GM12878 (cell line): ENCODE results near the gene HIRIP3. TPM values are rescaled to one million over a fixed set of nuclear protein-coding genes. Genes with fewer than 3 reads are reported as not detected.

Source experiments
- ATAC-seq: fragments of 200-7000 bp; cut with Tn5 transposase; 3 replicates; pipeline ENCODE4 v1.9.1; 2020; ENCODE audit warnings: mild to moderate bottlenecking, moderate library complexity
- BruUV-seq: library from RNA; stranded (reverse); fragments of 400-500 nt; replicated peaks from 2 replicates; lab custom pipeline; 2021; lab: Mats Ljungman, UMichigan
- CTCF ChIA-PET: fragments of 300-600 bp; sonication (Branson Sonifier 250); formaldehyde crosslinking; extraction: SDS; loops from one replicate; lab custom pipeline; 2021; ENCODE audit warnings: inconsistent platforms; lab: Yijun Ruan, JAX
- POLR2A ChIA-PET: fragments of 350-600 bp; formaldehyde crosslinking; extraction: SDS; loops from one replicate; lab custom pipeline; 2021; ENCODE audit warnings: inconsistent platforms; lab: Charles Lee
- RAD21 ChIA-PET: fragments of 300-600 bp; sonication (Branson Sonifier 250); formaldehyde crosslinking; loops from one replicate; lab custom pipeline; 2023; ENCODE audit warnings: antibody characterized with exemption; ENCODE audit not compliant: unreplicated experiment; lab: Charles Lee
- SMC1A ChIA-PET: fragments of 300-600 bp; sonication (Branson Sonifier 250); formaldehyde crosslinking; loops from one replicate; lab custom pipeline; 2023; ENCODE audit not compliant: unreplicated experiment, uncharacterized antibody; lab: Charles Lee
- DNase-seq: peaks from one replicate; pipeline ENCODE4 v3.0.0-alpha.2; 2011; ENCODE audit warnings: low read depth, low spot score
- FAIRE-seq: peaks from 3 replicates; lab custom pipeline; 2011; peaks lifted over from hg19 to GRCh38; lab: Jason Lieb, UNC
- H2AFZ ChIP-seq: 2 replicates; pipeline ENCODE4 v1.6.0; 2011; ENCODE audit warnings: low read depth, low read length, control low read depth; ENCODE audit not compliant: control insufficient read depth
- H3K27ac ChIP-seq: 2 replicates; pipeline ENCODE4 v1.5.1; 2011; ENCODE audit warnings: control low read depth; ENCODE audit not compliant: control insufficient read depth, insufficient read depth
- H3K27me3 ChIP-seq, 2 experiments: replicated peaks in 1 of 2; 2 replicates each; pipeline versions ENCODE4 v1.6.0 to v1.6.1; 2011; ENCODE audit warnings: low read length in 1 of 2; ENCODE audit not compliant: control insufficient read depth in 2 of 2, insufficient read depth in 2 of 2
- H3K36me3 ChIP-seq, 2 experiments: 2 replicates each; pipeline ENCODE4 v1.5.1; 2011; ENCODE audit warnings: low read length in 1 of 2; ENCODE audit not compliant: control insufficient read depth in 2 of 2, insufficient read depth in 2 of 2
- H3K4me1 ChIP-seq: 2 replicates; pipeline ENCODE4 v1.6.1; 2011; ENCODE audit warnings: mild to moderate bottlenecking, low read length, moderate library complexity, mixed read lengths; ENCODE audit not compliant: control insufficient read depth, insufficient read depth
- H3K4me2 ChIP-seq: 2 replicates; pipeline ENCODE4 v1.6.0; 2011; ENCODE audit warnings: control low read depth; ENCODE audit not compliant: control insufficient read depth, insufficient read depth
- H3K4me3 ChIP-seq: fragments of 200-600 bp; sonication (generic); 2 replicates; pipeline ENCODE4 v1.5.1; 2016
- H3K79me2 ChIP-seq: 2 replicates; pipeline ENCODE4 v1.6.0; 2011; ENCODE audit warnings: low read length; ENCODE audit not compliant: control insufficient read depth, insufficient read depth
- H3K9ac ChIP-seq: 2 replicates; pipeline ENCODE4 v1.8.0; 2011; ENCODE audit warnings: low read length, control low read depth, mixed read lengths; ENCODE audit not compliant: control insufficient read depth, insufficient read depth
- H3K9me3 ChIP-seq: replicated peaks from 3 replicates; pipeline ENCODE4 v1.5.1; 2011; ENCODE audit warnings: mild to moderate bottlenecking, low read length; ENCODE audit not compliant: control insufficient read depth, insufficient read depth
- H4K20me1 ChIP-seq: 2 replicates; pipeline ENCODE4 v1.6.0; 2011; ENCODE audit not compliant: control insufficient read depth, insufficient read depth
- ASH2L ChIP-seq: fragments of 300-600, 200-600 bp; sonication (generic); IDR thresholded peaks from 2 replicates; pipeline ENCODE4 v1.6.1; 2017; ENCODE audit warnings: low read depth, mild to moderate bottlenecking, borderline replicate concordance
- CHD2 ChIP-seq: IDR thresholded peaks from 2 replicates; pipeline ENCODE4 v1.6.1; 2011; ENCODE audit warnings: low read depth, low read length, improper control_type of control experiment, borderline replicate concordance
- E2F4 ChIP-seq: IDR thresholded peaks from 2 replicates; pipeline ENCODE4 v1.6.1; 2012; ENCODE audit warnings: low read depth, low read length, improper control_type of control experiment
- EGR1 ChIP-seq, 2 experiments: IDR thresholded peaks; 1 replicate in 1 of 2; 2 replicates in 1 of 2; pipeline ENCODE4 v1.6.1; 2011 to 2012; ENCODE audit warnings: low read depth in 2 of 2, low read length in 2 of 2, borderline replicate concordance in 1 of 2, mild to moderate bottlenecking in 1 of 2, moderate library complexity in 1 of 2
- ELK1 ChIP-seq: IDR thresholded peaks from 2 replicates; pipeline ENCODE4 v1.6.1; 2012; ENCODE audit warnings: low read depth, low read length, improper control_type of control experiment
- HCFC1 ChIP-seq: fragments of 150-350 bp; IDR thresholded peaks from 2 replicates; pipeline ENCODE4 v1.6.1; 2014; ENCODE audit warnings: low read length
- HSF1 ChIP-seq: fragments of 150-350 bp; IDR thresholded peaks from 2 replicates; pipeline ENCODE4 v1.6.1; 2014; ENCODE audit warnings: mild to moderate bottlenecking, low read depth, low read length
- NFIC ChIP-seq: IDR thresholded peaks from 2 replicates; pipeline ENCODE4 v1.6.1; 2012; ENCODE audit warnings: low read depth, mild to moderate bottlenecking, inconsistent platforms, low read length, moderate library complexity
- NFYB ChIP-seq: IDR thresholded peaks from 2 replicates; pipeline ENCODE4 v1.6.1; 2011; ENCODE audit warnings: low read depth, mild to moderate bottlenecking, low read length, improper control_type of control experiment, moderate library complexity; ENCODE audit not compliant: insufficient read depth
- POU2F2 ChIP-seq: IDR thresholded peaks from 3 replicates; pipeline ENCODE4 v1.6.1; 2011; ENCODE audit warnings: low read depth, mild to moderate bottlenecking, low read length, borderline replicate concordance
- SIN3A ChIP-seq: IDR thresholded peaks from 2 replicates; pipeline ENCODE4 v1.6.1; 2012; ENCODE audit warnings: low read depth, low read length, improper control_type of control experiment
- SREBF2 ChIP-seq: IDR thresholded peaks from 2 replicates; pipeline ENCODE4 v1.6.1; 2012; ENCODE audit warnings: mild to moderate bottlenecking, low read length
- TCF12 ChIP-seq: IDR thresholded peaks from 2 replicates; pipeline ENCODE4 v1.6.1; 2011; ENCODE audit warnings: low read depth, mild to moderate bottlenecking, low read length
- USF2 ChIP-seq: IDR thresholded peaks from 2 replicates; pipeline ENCODE4 v1.6.1; 2011; ENCODE audit warnings: low read depth, low read length, improper control_type of control experiment, borderline replicate concordance
- ZNF207 ChIP-seq: fragments of 450-650 bp; IDR thresholded peaks from 2 replicates; pipeline ENCODE4 v1.6.1; 2014; ENCODE audit warnings: antibody characterized with exemption, mild to moderate bottlenecking, borderline replicate concordance
- ZNF622 ChIP-seq: fragments of 450-650 bp; IDR thresholded peaks from 2 replicates; pipeline ENCODE4 v1.6.1; 2017; ENCODE audit warnings: mild to moderate bottlenecking, inconsistent platforms
- WGBS: methylation state at CpG from one replicate; pipeline ENCODE4 v1.1.6; 2016; ENCODE audit warnings: low lambda C conversion rate; ENCODE audit not compliant: insufficient replicate concordance, insufficient coverage; ENCODE audit errors: missing lambda C conversion rate; 5-methylcytosine and 5-hydroxymethylcytosine counted together
- in situ Hi-C: fragments of 300-500 bp; cut with MboI; formaldehyde crosslinking; loops from 9 replicates; pipeline ENCODE4 v1.14.3; 2018; ENCODE audit warnings: mixed read lengths
- intact Hi-C: fragments of 100-400 bp; cut with micrococcal nuclease; formaldehyde crosslinking; loops from one replicate; pipeline ENCODE4 v1.14.2; 2022; ENCODE audit not compliant: unreplicated experiment
- polyA plus RNA-seq, 11 experiments: library from polyadenylated mRNA; depleted of rRNA in 4 of 11; unstranded in 6 of 11; stranded (reverse) in 5 of 11; fragments of >200 nt; fragmentation: Nextera tagmentation in 4 of 11; fragmentation: Illumina TruSeq in 1 of 11; extraction: Ambion mirVana in 4 of 11; extraction: Trizol in 1 of 11; gene quantifications; 1 replicate in 1 of 11; 2 replicates in 10 of 11; pipeline versions ENCODE4 v1.2.1 to v1.2.3, GENCODE V29; 2011 to 2016; ENCODE audit warnings: inconsistent platforms in 2 of 11, missing spikeins in 2 of 11, low read depth in 1 of 11
- total RNA-seq, 4 experiments: library from RNA; depleted of rRNA in 3 of 4; stranded (reverse); fragments of >200 nt in 3 of 4; fragmentation: Illumina TruSeq in 1 of 4; extraction: Trizol in 1 of 4; gene quantifications; 2 replicates each; pipeline versions ENCODE4 v1.2.1 to v1.2.3, GENCODE V29; 2013 to 2021

The HIRIP3 gene
- total and polyA plus RNA-seq, 10 of the 15 experiments (the other 5 are each of a cell fraction or from before 2014, with no cell fraction given) = 4.1 to 43.5 (median 23.9) TPM

- Histone ChIP-seq H3K9me3 (no peaks in the 10 kb centered on the region; the same call in 2 of the 3 replicates), H3K4me1 (no peaks in the 10 kb centered on the region), H3K36me3 (no peaks in the 10 kb centered on the region), H2AFZ (no peak overlapping the region), H3K27ac (no peak overlapping the region), H3K4me2 (no peak overlapping the region), H3K4me3 (no peak overlapping the region), H4K20me1 (no peaks in the 10 kb centered on the region), H3K27me3 (no peaks in the 10 kb centered on the region), H3K79me2 (no peaks in the 10 kb centered on the region), H3K9ac (no peak overlapping the region)
- no peak for ATAC-seq
- RAD21 ChIA-PET = no interaction called here
- DNase-seq = no peak
- in situ Hi-C loops (no loop called here), intact Hi-C loops (no loop called here)
- SMC1A ChIA-PET = no interaction called here
- FAIRE-seq = no peak
- 64% methylated on average over 8 of the region's 8 CpGs for WGBS
- CTCF ChIA-PET = no interaction called here
- POLR2A ChIA-PET = interaction anchor here (0.6 to 1.0 kb wide), 2 partner anchors 42 to 112 kb away, joined by 3 to 4 read pairs; no protein-coding TSS in a partner anchor
- no TSS peak for BruUV-seq
- TF ChIP-seq SIN3A = no peak
- TF ChIP-seq USF2 = no peak
- no peak for TF ChIP-seq TCF12
- no peak for TF ChIP-seq NFIC
- no peak for TF ChIP-seq SREBF2
- no peak for TF ChIP-seq POU2F2
- TF ChIP-seq NFYB = no peak
- TF ChIP-seq EGR1 (IDR thresholded peaks at IDR 0.05; ENCODE audit: borderline replicate concordance in 1 of 2, low read depth in 2 of 2, low read length in 2 of 2) = no peak
- no peak for TF ChIP-seq ELK1
- TF ChIP-seq HCFC1 = no peak
- no peak for TF ChIP-seq ZNF207
- no peak for TF ChIP-seq HSF1
- TF ChIP-seq ZNF622 = no peak
- no peak for TF ChIP-seq ASH2L
- TF ChIP-seq E2F4 = no peak
- TF ChIP-seq CHD2 = no peak
Observed at GRCh38 chr16:29951625-29952365, 43.6 kb downstream of the HIRIP3 start.
